Measurements from ENCODE around the gene LRRC4B. TPM values are rescaled to one million over a fixed set of nuclear protein-coding genes. Genes with fewer than 3 reads are reported as not detected.

The LRRC4B gene
- total and polyA plus RNA-seq, 2 of the 8 experiments (the other 6 are each of a cell fraction or from before 2014, with no cell fraction given): 13.4 to 21.2 TPM

GRCh38 chr19:50498219-50499056, 69.8 kb downstream of the LRRC4B start (continued):
- TF ChIP-seq GTF2F1 (IDR thresholded peaks at IDR 0.05; ENCODE audit: borderline replicate concordance, low read depth, low read length) (no peak), SUZ12 (IDR thresholded peaks at IDR 0.05; ENCODE audit: low read length) (no peak; the same call in 1 of the 2 replicates)
